ENCODE data around the gene SENP3. TPM values are rescaled to one million over a fixed set of nuclear protein-coding genes. Genes with fewer than 3 reads are reported as not detected.

SENP3 gene
- total and polyA plus RNA-seq, 2 of the 4 experiments (the other 2 are of a cell fraction): 82.4 to 120 TPM

- dilution Hi-C loops (cut with HindIII; ENCODE audit: low sequenced_read_pairs, unreplicated experiment) (no loop called here), intact Hi-C loops (cut with micrococcal nuclease) (loop anchor here (5.0 kb wide), 1 partner anchor 272 kb away; no protein-coding TSS in a partner anchor), in situ Hi-C loops (cut with MboI; ENCODE audit: low sequenced_read_pairs) (no loop called here)
- H3K4me2 ChIP-seq (ENCODE audit: low read depth, low read length): no peak overlapping the region
- WGBS, 2 experiments (ENCODE audit: extremely low coverage in 2 of 2, insufficient read length in 1 of 2): no CpG with 5 or more reads among the region's 10 CpGs
- peaks cover 6% of the 10 kb centered on the region for H3K4me1 ChIP-seq (ENCODE audit: control insufficient read depth, insufficient read depth, low read length)
- H3K79me1 ChIP-seq (ENCODE audit: low read depth in 1 of 2, low read length in 2 of 2): peaks cover 16 to 50% of the 10 kb centered on the region in 2 experiments
- no peak overlapping the region for H3K18ac ChIP-seq (ENCODE audit: low read depth, low read length)
- CTCF ChIA-PET: interaction anchor here (1.1 kb wide), 1 partner anchor 13 kb away, joined by 3 read pairs; the partner anchor contains the start of gene MPDU1
- no peak overlapping the region for H2AK5ac ChIP-seq (ENCODE audit: low read depth, low read length)
- H3K14ac ChIP-seq (replicated peaks; ENCODE audit: low read depth, low read length): no peak overlapping the region
- TF ChIP-seq MAZ (IDR thresholded peaks at IDR 0.05; ENCODE audit: borderline replicate concordance, low read depth, low read length) (no peak), RFX5 (IDR thresholded peaks at IDR 0.05; ENCODE audit: low read depth, low read length) (no peak)
- no peak overlapping the region for H3K4me3 ChIP-seq (ENCODE audit: insufficient read depth, low read depth, low read length)
- H3K27me3 ChIP-seq (ENCODE audit: control insufficient read depth, insufficient read depth, low read length): no peaks in the 10 kb centered on the region
- POLR2A ChIA-PET (ENCODE audit: unreplicated experiment): interaction anchor here (1.0 kb wide), 1 partner anchor 117 kb away, joined by 3 read pairs; the partner anchor contains the start of gene TP53
- no peak overlapping the region for H2BK5ac ChIP-seq (ENCODE audit: low read depth, low read length, poor library complexity, severe bottlenecking)
- H3K9me1 ChIP-seq (ENCODE audit: insufficient read depth, low read length): peaks cover 6% of the 10 kb centered on the region; the same call in 1 of the 2 replicates
- no peak overlapping the region for H2AK9ac ChIP-seq (replicated peaks; ENCODE audit: low read depth, low read length, poor library complexity)
- no peak overlapping the region for H3K9ac ChIP-seq (ENCODE audit: low read depth, low read length)
- no peak for DNase-seq
- no peak overlapping the region for H3K27ac ChIP-seq (ENCODE audit: insufficient read depth, low read length)
- no peak overlapping the region for H3K56ac ChIP-seq (ENCODE audit: extremely low read depth, insufficient read depth, low read length)
- H3K4ac ChIP-seq (ENCODE audit: low read depth, low read length): no peak overlapping the region
- H3K36me3 ChIP-seq (ENCODE audit: control insufficient read depth, insufficient read depth, low read length): peaks cover 47% of the 10 kb centered on the region
- H3K9me3 ChIP-seq (ENCODE audit: control insufficient read depth, insufficient read depth, low read length): no peaks in the 10 kb centered on the region
- no peak for ATAC-seq (ENCODE audit: low read depth)
- no peak overlapping the region for H2AFZ ChIP-seq (replicated peaks; ENCODE audit: low read length, poor library complexity)
- no peak overlapping the region for H2BK120ac ChIP-seq (ENCODE audit: low read depth, low read length)
- BruUV-seq (replicated peaks): no TSS peak
- H4K8ac ChIP-seq (ENCODE audit: low read depth in 2 of 2, low read length in 2 of 2): no peak overlapping the region
- no peak overlapping the region for H4K91ac ChIP-seq (ENCODE audit: insufficient read depth, low read depth, low read length)
- H4K20me1 ChIP-seq (ENCODE audit: insufficient read depth, low read length): peaks cover 27% of the 10 kb centered on the region
- no peak overlapping the region for H2BK20ac ChIP-seq (ENCODE audit: low read depth, low read length)
- H4K5ac ChIP-seq (ENCODE audit: low read depth, low read length): no peak overlapping the region
- no peak overlapping the region for H2BK15ac ChIP-seq (ENCODE audit: low read depth, low read length)
- H3K23ac ChIP-seq (ENCODE audit: low read depth, low read length): no peak overlapping the region
Observed at GRCh38 chr17:7570351-7570750, 8.6 kb downstream of the SENP3 start.

Data from IMR-90 (cell line).